ENCODE measurements around the gene POU6F1.

Gene POU6F1

DNA sequence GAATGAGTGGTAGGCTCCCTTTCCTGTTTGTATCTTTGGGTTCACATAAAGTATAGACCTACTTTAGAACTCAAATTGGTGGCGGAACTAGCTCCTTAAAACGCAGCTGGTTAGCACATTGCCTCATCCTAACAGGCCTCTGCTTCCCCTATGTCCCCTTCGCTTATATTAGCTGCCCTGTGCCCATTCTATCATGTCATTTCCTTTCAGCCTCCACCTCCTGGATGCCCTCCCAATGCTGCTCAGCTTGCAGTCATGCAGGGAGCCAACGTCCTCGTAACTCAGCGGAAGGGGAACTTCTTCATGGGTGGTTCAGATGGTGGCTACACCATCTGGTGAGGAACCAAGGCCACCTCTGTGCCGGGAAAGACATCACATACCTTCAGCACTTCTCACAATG lies 24.3 kb upstream of the POU6F1 start:
- no peaks in the 10 kb centered on the region for H3K9me2 ChIP-seq (ENCODE audit: low read depth, low read length)
- H4K20me1 ChIP-seq (ENCODE audit: insufficient read depth, low read length), result no peaks in the 10 kb centered on the region
- no peaks in the 10 kb centered on the region for H3K9me3 ChIP-seq (ENCODE audit: low read length)
- no peak overlapping the region for H3K4me3 ChIP-seq (ENCODE audit: low read depth, low read length, poor library complexity, severe bottlenecking)
- H3K79me2 ChIP-seq (ENCODE audit: insufficient read depth, low read length), result no peaks in the 10 kb centered on the region
- no peak overlapping the region for H3K4me2 ChIP-seq (ENCODE audit: low read length)
- no peak overlapping the region for H3K9ac ChIP-seq (ENCODE audit: low read length)
- TF ChIP-seq EZH2 (IDR thresholded peaks at IDR 0.05; ENCODE audit: borderline replicate concordance, low read length), result no peak
- TF ChIP-seq, protein P1, sequence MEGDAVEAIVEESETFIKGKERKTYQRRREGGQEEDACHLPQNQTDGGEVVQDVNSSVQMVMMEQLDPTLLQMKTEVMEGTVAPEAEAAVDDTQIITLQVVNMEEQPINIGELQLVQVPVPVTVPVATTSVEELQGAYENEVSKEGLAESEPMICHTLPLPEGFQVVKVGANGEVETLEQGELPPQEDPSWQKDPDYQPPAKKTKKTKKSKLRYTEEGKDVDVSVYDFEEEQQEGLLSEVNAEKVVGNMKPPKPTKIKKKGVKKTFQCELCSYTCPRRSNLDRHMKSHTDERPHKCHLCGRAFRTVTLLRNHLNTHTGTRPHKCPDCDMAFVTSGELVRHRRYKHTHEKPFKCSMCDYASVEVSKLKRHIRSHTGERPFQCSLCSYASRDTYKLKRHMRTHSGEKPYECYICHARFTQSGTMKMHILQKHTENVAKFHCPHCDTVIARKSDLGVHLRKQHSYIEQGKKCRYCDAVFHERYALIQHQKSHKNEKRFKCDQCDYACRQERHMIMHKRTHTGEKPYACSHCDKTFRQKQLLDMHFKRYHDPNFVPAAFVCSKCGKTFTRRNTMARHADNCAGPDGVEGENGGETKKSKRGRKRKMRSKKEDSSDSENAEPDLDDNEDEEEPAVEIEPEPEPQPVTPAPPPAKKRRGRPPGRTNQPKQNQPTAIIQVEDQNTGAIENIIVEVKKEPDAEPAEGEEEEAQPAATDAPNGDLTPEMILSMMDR (IDR thresholded peaks at IDR 0.05; ENCODE audit: low read length), result no peak
- no peaks in the 10 kb centered on the region for H3K27me3 ChIP-seq (ENCODE audit: insufficient read depth, low read length)
- no peak overlapping the region for H2AFZ ChIP-seq (ENCODE audit: low read length)
- no peaks in the 10 kb centered on the region for H3F3A ChIP-seq (ENCODE audit: insufficient read depth, low read length)
- peaks cover 21% of the 10 kb centered on the region for H3K4me1 ChIP-seq (ENCODE audit: insufficient read depth, low read length, severe bottlenecking)
- peaks cover 44% of the 10 kb centered on the region for H3K36me3 ChIP-seq (ENCODE audit: insufficient read depth, low read length)
- no peak overlapping the region for H3K27ac ChIP-seq (ENCODE audit: low read depth, low read length, poor library complexity, severe bottlenecking)

DNA sequence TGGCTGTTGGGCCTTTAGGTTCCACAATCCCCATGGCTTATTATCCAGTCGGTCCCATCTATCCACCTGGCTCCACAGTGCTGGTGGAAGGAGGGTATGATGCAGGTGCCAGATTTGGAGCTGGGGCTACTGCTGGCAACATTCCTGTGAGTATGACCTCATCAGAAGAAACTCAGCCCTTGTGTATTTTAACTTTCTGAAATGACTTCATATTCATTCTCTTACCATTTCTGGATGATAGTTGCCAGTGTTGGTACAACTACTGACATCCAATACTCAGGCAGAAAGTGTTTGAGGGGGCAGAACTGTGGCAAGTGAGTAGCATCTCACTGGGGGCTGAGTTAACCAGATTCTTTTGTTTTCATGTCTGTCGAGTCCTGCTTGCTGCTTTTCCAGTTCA lies 23.1 kb upstream of the POU6F1 start:
- H3K9ac ChIP-seq (ENCODE audit: low read length), result no peak overlapping the region
- H2AFZ ChIP-seq (ENCODE audit: low read length), result no peak overlapping the region
- H3K79me2 ChIP-seq (ENCODE audit: insufficient read depth, low read length), result no peaks in the 10 kb centered on the region
- no peaks in the 10 kb centered on the region for H4K20me1 ChIP-seq (ENCODE audit: insufficient read depth, low read length)
- H3K36me3 ChIP-seq (ENCODE audit: insufficient read depth, low read length), result peaks cover 42% of the 10 kb centered on the region
- no peak overlapping the region for H3K4me2 ChIP-seq (ENCODE audit: low read length)
- H3K27ac ChIP-seq (ENCODE audit: low read depth, low read length, poor library complexity, severe bottlenecking), result no peak overlapping the region
- H3K4me3 ChIP-seq (ENCODE audit: low read depth, low read length, poor library complexity, severe bottlenecking), result no peak overlapping the region
- TF ChIP-seq, protein P1 (IDR thresholded peaks at IDR 0.05; ENCODE audit: low read length), result no peak
- TF ChIP-seq EZH2 (IDR thresholded peaks at IDR 0.05; ENCODE audit: borderline replicate concordance, low read length), result no peak
- H3K9me2 ChIP-seq (ENCODE audit: low read depth, low read length), result no peaks in the 10 kb centered on the region
- H3F3A ChIP-seq (ENCODE audit: insufficient read depth, low read length), result no peaks in the 10 kb centered on the region
- H3K27me3 ChIP-seq (ENCODE audit: insufficient read depth, low read length), result no peaks in the 10 kb centered on the region
- H3K9me3 ChIP-seq (ENCODE audit: low read length), result no peaks in the 10 kb centered on the region
- H3K4me1 ChIP-seq (ENCODE audit: insufficient read depth, low read length, severe bottlenecking), result peaks cover 14% of the 10 kb centered on the region

DNA sequence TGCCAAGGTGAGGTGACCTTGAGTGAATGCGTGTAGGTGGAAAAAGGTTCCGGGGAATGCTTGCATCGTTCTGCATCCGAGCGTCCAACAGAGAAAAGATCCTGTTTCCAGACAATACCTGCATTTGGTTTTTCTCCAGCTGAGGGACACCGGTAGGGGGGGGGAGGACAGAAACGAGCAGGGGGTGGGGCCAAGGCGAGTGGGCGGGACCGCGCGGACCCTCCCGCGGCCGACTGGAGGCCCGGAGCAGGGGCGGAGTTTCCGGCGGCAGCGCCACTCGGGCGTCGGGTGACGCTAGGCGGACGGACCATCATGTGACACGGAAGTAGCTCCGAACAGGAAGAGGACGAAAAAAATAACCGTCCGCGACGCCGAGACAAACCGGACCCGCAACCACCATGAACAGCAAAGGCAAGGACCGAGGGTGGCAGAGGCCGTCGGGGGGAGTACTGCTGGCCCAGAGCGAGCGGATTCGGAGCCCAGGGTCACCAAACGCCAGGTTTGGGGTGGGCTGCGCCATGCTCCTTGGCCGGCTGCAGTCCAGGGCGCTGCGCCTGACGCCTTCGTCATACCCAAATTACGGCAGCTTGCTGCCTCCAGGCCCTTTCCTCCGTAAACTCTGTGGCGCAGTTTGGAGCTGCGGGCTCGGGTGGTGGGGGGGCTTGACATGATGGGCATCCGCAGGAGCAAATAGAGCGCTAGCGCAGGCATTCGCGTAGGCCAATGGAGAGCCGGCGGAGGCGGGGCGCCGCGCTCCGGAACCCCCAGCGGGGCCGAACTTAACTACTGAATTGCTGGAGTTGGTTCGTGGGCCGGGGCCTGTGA lies 20.9 kb upstream of the POU6F1 start, which contains the start of gene DAZAP2:
Gene DAZAP2 (plus strand): TSS at position 317 of the 825 bp plus-strand sequence. CDS start 82 bp downstream, at position 399.
- Histone ChIP-seq H3K9me3 (ENCODE audit: low read length) (no peaks in the 10 kb centered on the region), H3K9me2 (ENCODE audit: low read depth, low read length) (no peaks in the 10 kb centered on the region), H3K27me3 (ENCODE audit: insufficient read depth, low read length) (no peaks in the 10 kb centered on the region), H3F3A (ENCODE audit: insufficient read depth, low read length) (no peaks in the 10 kb centered on the region), H2AFZ (ENCODE audit: low read length) (peak within 1 kb of the TSS; percentile 88), H3K9ac (ENCODE audit: low read length) (peak within 1 kb of the TSS; percentile 95), H4K20me1 (ENCODE audit: insufficient read depth, low read length) (no peaks in the 10 kb centered on the region), H3K4me3 (ENCODE audit: low read depth, low read length, poor library complexity, severe bottlenecking) (peak within 1 kb of the TSS; percentile 84), H3K4me2 (ENCODE audit: low read length) (peak within 1 kb of the TSS; percentile 98), H3K36me3 (ENCODE audit: insufficient read depth, low read length) (peaks cover 31% of the 10 kb centered on the region), H3K27ac (ENCODE audit: low read depth, low read length, poor library complexity, severe bottlenecking) (peak within 1 kb of the TSS; percentile 95), H3K79me2 (ENCODE audit: insufficient read depth, low read length) (no peaks in the 10 kb centered on the region), H3K4me1 (ENCODE audit: insufficient read depth, low read length, severe bottlenecking) (peaks cover 14% of the 10 kb centered on the region)
- TF ChIP-seq, protein P1 (IDR thresholded peaks at IDR 0.05; ENCODE audit: low read length), result no peak; the same call in 1 of the 2 replicates
- TF ChIP-seq EZH2 (IDR thresholded peaks at IDR 0.05; ENCODE audit: borderline replicate concordance, low read length), result no peak
